Gastroesophageal sphincter (tissue), 4 donors: ENCODE results near the gene ZNF425. TPM values are rescaled to one million over a fixed set of nuclear protein-coding genes. Genes with fewer than 3 reads are reported as not detected.

Experiments used
- ATAC-seq: fragments of 150-250 bp; one replicate; pipeline ENCODE4 v1.9.1; 2016; ENCODE audit warnings: mild to moderate bottlenecking, moderate library complexity
- H3K27ac ChIP-seq, 4 donors: fragments of 200-600 bp; sonication (generic) in 3 of 4; 1 replicate in 3 of 4; 2 replicates in 1 of 4; pipeline ENCODE4 v1.5.1; 2016 to 2019
- H3K27me3 ChIP-seq: fragments of 200-600 bp; sonication (generic); one replicate; pipeline ENCODE4 v1.5.1; 2019
- H3K36me3 ChIP-seq, 2 donors: fragments of 200-600 bp; sonication (generic); one replicate each; pipeline ENCODE4 v1.5.1; 2019; ENCODE audit warnings: control low read depth in 1 of 2
- H3K4me1 ChIP-seq, 3 donors: fragments of 200-600 bp; sonication (generic); 1 replicate in 2 of 3; 2 replicates in 1 of 3; pipeline ENCODE4 v1.5.1; 2016 to 2019; ENCODE audit warnings: control low read depth in 2 of 3
- H3K4me3 ChIP-seq, 2 donors: fragments of 200-600 bp; sonication (generic); one replicate each; pipeline ENCODE4 v1.5.1; 2019; ENCODE audit warnings: mild to moderate bottlenecking in 1 of 2, moderate library complexity in 1 of 2
- H3K9me3 ChIP-seq, 3 donors: fragments of 200-600 bp; sonication (generic); one replicate each; pipeline ENCODE4 v1.5.1; 2017 to 2019; ENCODE audit warnings: control low read depth in 2 of 3
- CTCF ChIP-seq, 4 experiments: fragments of 200-600 bp in 2 of 4; fragments of 450-650 bp in 2 of 4; sonication (generic) in 1 of 4; IDR thresholded peaks; one replicate each; pipeline ENCODE4 v1.5.1; 2017 to 2019; ENCODE audit warnings: antibody characterized with exemption in 4 of 4, mild to moderate bottlenecking in 2 of 4, moderate library complexity in 2 of 4
- EP300 ChIP-seq: sonication (generic); formaldehyde crosslinking; IDR thresholded peaks from one replicate; pipeline ENCODE4 v1.6.1; 2017; ENCODE audit warnings: antibody characterized with exemption, mild to moderate bottlenecking
- POLR2A ChIP-seq, 2 donors: fragments of 450-650 bp; IDR thresholded peaks; one replicate each; pipeline ENCODE4 v1.6.1; 2017; ENCODE audit warnings: antibody characterized with exemption in 2 of 2, mild to moderate bottlenecking in 2 of 2, moderate library complexity in 1 of 2
- POLR2AphosphoS5 ChIP-seq: sonication (generic); formaldehyde crosslinking; IDR thresholded peaks from one replicate; pipeline ENCODE4 v1.6.1; 2017; ENCODE audit warnings: antibody characterized with exemption
- WGBS, 2 donors: methylation state at CpG; one replicate each; pipeline ENCODE4 v1.1.5; 2018; ENCODE audit warnings: low coverage in 1 of 2; 5-methylcytosine and 5-hydroxymethylcytosine counted together
- total RNA-seq, 4 donors: library from RNA; depleted of rRNA; stranded (reverse); fragments of >200 nt; gene quantifications; one replicate each; pipeline ENCODE4 v1.1.0, GENCODE V29; 2016

Gene ZNF425
- total RNA-seq, 4 donors from 2014 or later, result 2.4 to 6.4 (median 3.2) TPM

GRCh38 chr7:149166142-149166541, 40.0 kb upstream of the ZNF425 start:
- no peaks in the 10 kb centered on the region for H3K4me1 ChIP-seq
- H3K9me3 ChIP-seq, result no peaks in the 10 kb centered on the region
- peaks cover 3 to 98% of the 10 kb centered on the region in 2 donors for H3K36me3 ChIP-seq
- WGBS, 2 donors, result 67 to 77% methylated on average over 1 of the region's 1 CpG
- no peak for ATAC-seq
- H3K27me3 ChIP-seq, result no peaks in the 10 kb centered on the region
- no peak overlapping the region for H3K27ac ChIP-seq
- no peak overlapping the region for H3K4me3 ChIP-seq
- no peak for TF ChIP-seq POLR2AphosphoS5
- TF ChIP-seq CTCF (IDR thresholded peaks at IDR 0.05), result no peak
- TF ChIP-seq POLR2A (IDR thresholded peaks at IDR 0.05), result no peak
- TF ChIP-seq EP300, result no peak

GRCh38 chr7:149161241-149161848, 35.2 kb upstream of the ZNF425 start:
- peaks cover 0 to 90% of the 10 kb centered on the region in 2 donors for H3K36me3 ChIP-seq
- H3K4me3 ChIP-seq, result no peak overlapping the region
- 80 to 86% methylated on average over 5 of the region's 5 CpGs for WGBS, 2 donors
- no peak overlapping the region for H3K27ac ChIP-seq
- TF ChIP-seq POLR2AphosphoS5, result no peak
- TF ChIP-seq EP300, result no peak
- no peak for TF ChIP-seq CTCF (IDR thresholded peaks at IDR 0.05)
- no peak for TF ChIP-seq POLR2A (IDR thresholded peaks at IDR 0.05)
- ATAC-seq, result no peak
- H3K27me3 ChIP-seq, result no peaks in the 10 kb centered on the region
- no peaks in the 10 kb centered on the region for H3K4me1 ChIP-seq
- H3K9me3 ChIP-seq, result no peaks in the 10 kb centered on the region

GRCh38 chr7:149156898-149157297, 30.8 kb upstream of the ZNF425 start:
- H3K4me1 ChIP-seq, result peaks cover 0 to 12% (median 0%) of the 10 kb centered on the region in 3 donors
- no peaks in the 10 kb centered on the region for H3K27me3 ChIP-seq
- TF ChIP-seq CTCF (IDR thresholded peaks at IDR 0.05), result no peak
- no peak for TF ChIP-seq POLR2AphosphoS5
- TF ChIP-seq POLR2A (IDR thresholded peaks at IDR 0.05), result no peak
- no peak for TF ChIP-seq EP300
- peaks cover 0 to 71% of the 10 kb centered on the region in 2 donors for H3K36me3 ChIP-seq
- no peak overlapping the region for H3K27ac ChIP-seq
- no peak for ATAC-seq
- no peak overlapping the region for H3K4me3 ChIP-seq
- H3K9me3 ChIP-seq, result no peaks in the 10 kb centered on the region
- WGBS, 2 donors, result 95 to 96% methylated on average over 3 to 4 of the region's 6 CpGs

- TF ChIP-seq EP300 (no peak), POLR2A (IDR thresholded peaks at IDR 0.05) (no peak), POLR2AphosphoS5 (no peak), CTCF (IDR thresholded peaks at IDR 0.05) (no peak)
- Histone ChIP-seq H3K9me3 (no peaks in the 10 kb centered on the region), H3K27me3 (no peaks in the 10 kb centered on the region), H3K4me1 (peaks cover 0 to 32% (median 0%) of the 10 kb centered on the region in 3 donors), H3K36me3 (peaks cover 0 to 45% of the 10 kb centered on the region in 2 donors), H3K27ac (no peak overlapping the region), H3K4me3 (no peak overlapping the region)
- no peak for ATAC-seq
- WGBS, 2 donors, result 85 to 95% methylated on average over 7 of the region's 11 CpGs
These were observed 27.9 kb upstream of the ZNF425 start for GRCh38 chr7:149154056-149154455.

- peaks cover 0 to 44% of the 10 kb centered on the region in 2 donors for H3K36me3 ChIP-seq
- no peak overlapping the region for H3K4me3 ChIP-seq
- no peaks in the 10 kb centered on the region for H3K9me3 ChIP-seq
- no peaks in the 10 kb centered on the region for H3K27me3 ChIP-seq
- H3K4me1 ChIP-seq, result peaks cover 0 to 39% (median 3%) of the 10 kb centered on the region in 3 donors
- TF ChIP-seq CTCF (IDR thresholded peaks at IDR 0.05), result no peak
- TF ChIP-seq EP300, result no peak
- TF ChIP-seq POLR2A (IDR thresholded peaks at IDR 0.05), result no peak
- TF ChIP-seq POLR2AphosphoS5, result no peak
- no peak overlapping the region for H3K27ac ChIP-seq
- ATAC-seq, result no peak
- WGBS, 2 donors, result 96 to 100% methylated on average over 2 of the region's 2 CpGs
These were observed 27.2 kb upstream of the ZNF425 start for GRCh38 chr7:149153346-149153745.
